Left forelimb (tissue), 1 donor: ENCODE measurements around the gene PCCA.
"Not testable (repeated sequence)": the region's sequence is repeated elsewhere in the genome, so short reads cannot be mapped to it uniquely, and the experiment has no call there.

Source experiments
- DNase-seq: peaks from one replicate; pipeline ENCODE4 v3.0.0-alpha.2; 2018; ENCODE audit warnings: low spot score

Gene PCCA

DNA sequence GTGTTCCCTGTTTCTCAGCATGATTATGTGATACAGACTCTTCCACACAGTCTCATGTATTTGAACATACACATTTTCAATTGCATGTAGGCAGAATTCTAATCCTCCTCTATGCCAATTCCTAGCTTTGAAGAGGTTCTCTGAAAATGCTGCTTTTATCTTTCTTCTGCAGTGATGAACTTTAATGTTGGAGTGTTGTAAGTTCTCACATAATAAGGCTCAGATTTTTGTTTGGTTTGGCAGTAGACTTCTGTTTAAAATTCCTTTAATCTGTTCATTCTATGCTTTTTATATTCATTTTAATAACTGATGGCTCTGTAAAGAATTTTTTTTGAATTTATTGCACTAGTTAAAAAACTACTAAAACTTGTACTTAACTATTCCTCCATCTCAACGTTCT is 273.9 kb downstream of the PCCA start:
- no peak for DNase-seq

DNA sequence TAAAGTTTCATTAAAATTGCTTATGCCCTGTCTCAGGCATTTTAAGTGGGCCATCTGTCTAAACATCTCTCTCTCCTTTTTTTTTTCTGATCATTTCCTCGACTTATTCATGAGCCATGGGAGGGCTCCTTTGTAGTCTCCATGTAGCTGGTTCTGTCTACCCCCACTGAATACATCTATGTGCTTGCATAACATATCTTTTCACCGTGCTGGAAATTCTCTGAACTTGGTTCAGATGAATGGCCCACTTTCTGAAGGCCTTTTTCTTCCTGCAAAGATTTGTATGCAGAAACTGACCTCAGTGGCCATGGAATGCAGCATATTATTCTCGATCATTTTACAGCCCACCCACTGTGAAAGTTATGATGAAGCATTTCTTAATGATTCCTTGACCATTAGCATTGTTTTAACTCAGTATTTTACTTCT is 274.4 kb downstream of the PCCA start:
- DNase-seq = no peak

DNA sequence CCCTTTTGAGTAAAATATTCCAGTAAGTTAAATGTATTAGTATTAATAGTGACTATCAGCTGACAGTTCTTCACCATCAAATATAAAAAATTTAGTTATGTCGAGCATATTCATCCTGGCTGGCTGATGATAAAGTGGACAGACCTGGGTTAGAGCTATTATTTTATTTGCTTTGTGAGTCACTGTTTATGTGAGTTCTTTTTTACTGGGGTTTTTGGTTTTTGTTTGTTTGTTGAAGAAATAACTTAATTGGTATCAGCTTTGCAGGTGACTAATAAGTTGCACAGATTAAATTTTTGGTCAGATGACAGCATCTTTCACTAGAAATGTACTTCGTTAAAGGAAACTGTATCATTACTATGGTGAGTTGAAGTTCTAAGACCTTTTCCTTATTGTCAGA is 275.0 kb downstream of the PCCA start:
- DNase-seq = no peak

- DNase-seq = no peak
Measured at GRCh38 chr13:100364591-100364990, 275.7 kb downstream of the PCCA start.

GRCh38 chr13:100365680-100366079 is 276.8 kb downstream of the PCCA start:
- DNase-seq = no peak

- DNase-seq = no peak
Measured at GRCh38 chr13:100378533-100378932, 289.6 kb downstream of the PCCA start.

DNA sequence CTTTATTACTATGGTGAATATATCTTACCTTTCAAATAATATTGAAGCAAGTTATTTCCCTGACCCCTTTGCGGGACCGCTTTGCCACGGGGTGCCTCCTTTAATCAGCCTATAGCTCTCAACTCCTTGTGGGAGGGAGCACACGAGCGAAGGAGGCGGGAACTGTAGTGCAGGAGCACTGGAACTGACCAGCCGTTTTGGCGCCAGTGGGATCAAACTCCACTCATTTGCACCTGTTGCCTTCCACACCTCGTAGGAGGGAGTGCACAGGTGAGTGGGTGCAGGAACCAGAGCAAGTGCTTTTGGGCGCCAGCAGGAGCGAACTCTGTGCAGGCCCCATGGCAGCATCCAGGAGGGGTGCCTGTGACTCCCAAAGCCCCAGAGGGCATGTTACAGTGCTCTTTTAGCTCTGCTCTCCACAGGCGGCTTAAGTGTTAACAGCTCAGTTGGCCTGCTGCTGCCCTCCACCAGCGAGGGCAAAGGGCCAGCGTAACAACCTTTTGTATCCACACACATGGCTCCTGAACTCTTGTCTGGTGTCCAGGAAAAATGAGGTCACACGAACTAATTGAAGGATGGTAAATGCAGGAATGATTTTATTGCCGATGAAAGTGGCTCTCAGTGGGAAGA is 292.8 kb downstream of the PCCA start:
- DNase-seq = no peak

- DNase-seq = no peak
Measured at GRCh38 chr13:100382785-100383184, 293.9 kb downstream of the PCCA start.

DNA sequence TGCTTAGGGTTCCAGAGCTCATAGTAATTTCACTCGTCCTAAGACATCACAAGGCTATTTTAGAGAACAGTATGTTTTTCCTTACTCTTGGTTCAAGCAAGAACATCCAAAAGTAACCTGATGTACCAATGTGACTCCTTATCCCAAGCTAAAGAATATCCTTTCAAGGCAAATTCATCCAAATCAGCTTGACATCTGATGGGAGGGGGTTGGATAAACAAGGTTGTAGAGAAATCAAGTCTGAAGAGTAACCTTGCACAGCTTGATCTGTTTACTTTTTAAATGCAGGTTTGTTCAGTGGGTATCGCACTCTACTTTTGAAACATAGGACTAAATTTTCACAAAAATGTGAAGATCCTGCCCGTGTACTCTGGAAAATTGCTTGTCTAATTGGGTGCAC is 298.5 kb downstream of the PCCA start:
- no peak for DNase-seq

- not testable (repeated sequence) for DNase-seq
Measured at GRCh38 chr13:100388150-100388549, 299.3 kb downstream of the PCCA start.

GRCh38 chr13:100388923-100389322 is 300.0 kb downstream of the PCCA start:
- no peak for DNase-seq

DNA sequence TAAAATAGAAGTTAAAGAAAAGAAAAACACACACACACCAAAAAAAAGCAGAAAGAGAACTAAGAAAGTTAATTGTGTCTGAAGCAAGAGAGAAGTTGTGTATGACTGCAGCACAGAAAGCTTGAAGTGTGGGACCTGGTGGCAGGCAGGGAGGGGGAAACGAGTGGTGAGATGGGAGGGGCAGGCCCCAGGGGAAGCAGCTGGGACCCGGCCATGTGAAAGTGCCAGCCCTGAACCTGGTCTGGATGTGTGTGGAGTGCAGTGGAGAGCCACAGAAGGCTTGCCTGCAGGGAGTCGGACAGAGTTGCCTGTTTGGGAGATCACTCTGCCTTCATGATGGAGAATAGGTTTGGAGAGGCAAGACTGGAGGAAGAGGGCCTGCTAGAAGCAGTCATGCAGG is 300.7 kb downstream of the PCCA start:
- DNase-seq = no peak

DNA sequence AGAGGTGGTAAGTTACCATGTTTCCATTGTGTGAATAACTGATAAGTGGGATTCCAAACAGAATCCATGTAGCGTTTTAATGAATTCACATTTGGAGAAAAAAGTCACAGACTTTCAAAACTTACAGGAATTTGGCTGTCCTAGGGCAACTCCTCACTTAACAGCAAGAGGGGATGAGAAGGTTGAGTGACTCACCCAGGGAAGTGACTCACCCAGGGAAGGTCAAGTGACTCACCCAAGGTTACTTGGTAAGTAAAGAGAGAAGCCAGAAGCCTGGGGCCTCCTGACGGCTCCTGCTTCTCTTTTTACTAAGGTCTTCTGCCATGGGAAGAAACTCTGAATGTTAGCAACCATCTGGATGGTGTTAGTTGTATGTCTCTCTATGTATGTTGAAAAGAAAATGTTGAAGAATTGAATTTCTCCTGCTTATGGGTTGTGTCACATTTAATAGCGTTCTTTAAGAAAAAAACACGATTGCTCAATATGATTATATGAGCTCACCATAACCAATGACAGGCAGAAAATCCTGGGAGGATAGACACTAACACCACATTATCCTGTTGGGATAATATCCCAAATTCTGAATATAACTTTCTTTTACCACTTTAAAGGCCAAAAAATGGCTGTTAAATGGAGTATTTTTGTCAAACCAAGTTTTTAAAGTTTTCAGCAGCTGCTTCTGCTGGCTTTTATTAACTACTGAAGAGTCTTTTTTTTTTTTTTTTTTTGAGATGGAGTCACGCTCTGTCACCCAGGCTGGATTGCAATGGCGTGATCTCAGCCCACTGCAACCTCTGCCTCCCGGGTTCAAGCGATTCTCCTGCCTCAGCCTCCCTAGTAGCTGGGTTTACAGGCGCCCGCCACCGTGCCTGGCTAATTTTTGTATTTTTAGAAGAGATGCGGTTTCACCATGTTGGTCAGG is 304.1 kb downstream of the PCCA start:
- DNase-seq = no peak

GRCh38 chr13:100394005-100394695 is 305.3 kb downstream of the PCCA start:
- no peak for DNase-seq

DNA sequence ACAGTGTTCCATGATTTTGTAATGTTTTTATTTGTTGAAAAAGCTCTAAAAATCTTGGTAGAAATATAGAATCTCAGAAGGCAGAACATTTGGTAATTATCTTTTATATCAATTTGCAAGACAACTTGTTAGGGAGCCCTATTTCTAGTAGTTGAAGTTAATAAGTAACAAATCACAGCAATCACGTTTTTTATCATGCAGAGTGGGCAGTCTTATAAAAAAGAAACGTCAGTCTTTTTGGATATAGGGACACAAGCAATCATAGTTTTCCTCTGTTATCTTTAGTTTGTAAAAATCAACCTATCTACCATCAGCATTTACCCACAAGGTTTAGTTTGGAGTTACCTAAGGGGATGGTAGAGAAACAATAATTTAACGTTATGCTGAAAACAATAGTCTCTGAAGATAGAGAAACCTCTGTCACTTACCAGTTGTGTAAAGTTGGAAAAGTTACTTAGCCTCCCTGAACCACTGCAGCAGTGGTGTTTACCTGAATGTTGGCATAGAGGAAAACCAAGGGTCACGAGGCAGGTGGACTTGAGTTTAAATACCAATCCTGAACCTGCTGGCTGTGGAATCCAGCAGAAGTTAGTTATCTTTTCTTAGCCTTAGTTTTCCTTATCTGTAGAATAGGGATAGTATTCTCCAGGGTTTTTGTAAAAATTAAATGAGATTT is 306.9 kb downstream of the PCCA start:
- DNase-seq = no peak

DNA sequence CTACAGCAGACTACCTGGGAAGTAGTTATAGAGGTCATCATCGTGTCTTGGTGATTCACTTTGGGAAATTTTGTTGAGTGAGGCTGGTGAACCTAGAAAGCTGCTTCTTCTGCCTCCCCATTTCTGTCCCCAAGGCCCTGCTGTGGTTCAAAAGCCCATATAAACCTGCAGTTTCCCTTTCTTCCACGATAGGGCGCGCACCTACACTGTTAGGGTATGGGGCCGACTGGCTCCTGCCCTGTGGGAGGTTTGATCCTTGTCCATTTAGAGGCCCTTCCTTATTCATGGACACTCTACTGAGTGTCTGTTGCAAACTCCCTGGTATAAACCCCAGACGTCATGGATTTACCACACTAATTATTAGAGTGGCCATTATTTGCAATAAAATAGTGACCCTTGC is 307.9 kb downstream of the PCCA start:
- no peak for DNase-seq

DNA sequence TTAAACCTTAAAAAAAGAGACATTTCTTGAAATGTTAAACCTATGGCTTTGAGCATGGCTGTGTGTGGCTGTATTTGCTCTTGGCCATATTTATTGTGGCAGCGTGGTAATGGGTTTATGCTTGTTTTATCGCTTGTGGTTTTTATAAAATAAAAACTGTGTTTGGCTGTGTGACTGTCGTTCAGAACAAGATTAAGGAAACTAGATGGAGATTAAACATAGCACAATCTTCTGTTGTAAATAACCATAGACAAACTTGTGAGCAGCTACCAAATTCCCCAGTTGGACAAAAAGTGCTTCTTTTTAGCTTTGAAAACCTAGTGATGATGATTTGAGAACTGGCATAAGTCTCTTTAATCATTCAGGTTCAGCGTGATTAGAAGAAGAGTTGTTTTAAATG is 308.7 kb downstream of the PCCA start:
- no peak for DNase-seq

GRCh38 chr13:100398360-100398759 is 309.5 kb downstream of the PCCA start:
- DNase-seq = no peak

GRCh38 chr13:100399455-100399854 is 310.6 kb downstream of the PCCA start:
- DNase-seq = no peak

DNA sequence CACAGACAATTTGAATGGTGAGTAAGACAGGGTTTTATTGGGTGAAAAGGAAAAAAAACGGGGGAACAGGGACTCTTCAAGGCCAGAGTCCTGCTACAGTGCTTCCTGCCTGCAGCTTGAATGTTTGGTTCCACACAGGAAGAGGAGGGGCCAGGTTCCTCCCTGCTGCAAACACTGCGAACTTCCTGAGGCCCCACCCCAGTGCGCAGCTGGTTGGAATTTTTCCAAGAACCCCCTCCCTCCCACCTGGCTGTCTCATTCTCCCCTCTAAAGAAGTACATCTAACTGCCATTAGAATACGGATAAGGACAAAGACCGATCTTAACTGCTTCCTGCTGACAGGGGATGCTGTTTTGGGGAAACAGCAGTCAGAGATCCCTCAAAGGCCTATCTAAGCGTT is 314.8 kb downstream of the PCCA start:
- DNase-seq = no peak

DNA sequence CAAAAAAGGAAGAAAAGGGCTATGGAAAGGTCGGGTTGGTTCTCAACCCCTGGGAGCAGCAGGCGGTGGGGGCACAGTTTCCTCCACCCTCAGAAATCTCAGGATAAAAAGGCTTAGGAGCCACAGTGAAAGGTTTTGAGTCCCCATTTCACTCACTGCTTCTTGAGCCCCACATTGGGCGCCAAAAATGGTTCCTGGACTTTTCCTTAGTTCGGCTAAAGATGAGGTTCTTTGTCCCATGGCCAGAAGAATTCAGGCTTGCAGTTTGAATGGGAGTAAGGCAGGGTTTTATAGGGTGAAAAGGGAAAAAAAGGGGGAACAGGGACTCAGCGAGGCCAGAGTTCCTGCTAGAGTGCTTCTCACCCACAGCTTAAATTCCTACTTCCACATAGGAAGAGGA is 320.2 kb downstream of the PCCA start:
- DNase-seq = no peak

DNA sequence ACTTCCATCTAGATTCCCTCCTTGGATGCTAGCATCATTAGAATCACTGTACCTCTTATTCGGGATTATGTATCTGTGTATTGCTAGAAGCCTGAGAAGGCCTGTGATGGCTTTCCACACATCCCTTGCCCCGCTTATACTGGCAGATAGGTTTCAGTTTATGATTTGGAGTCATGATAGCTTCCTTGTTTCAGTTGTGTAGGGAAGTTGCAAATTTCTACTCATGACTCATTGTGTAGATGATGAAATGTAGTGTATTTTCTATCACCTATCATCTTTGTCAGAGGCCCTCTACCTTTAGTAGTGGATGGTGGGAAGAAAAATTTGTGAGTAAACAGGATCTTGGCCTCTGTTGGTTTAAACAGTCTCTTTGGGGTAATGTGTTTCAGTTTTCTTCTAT is 334.5 kb downstream of the PCCA start:
- DNase-seq = no peak
